OCI-LY7 (cell line): Measurements from ENCODE around the gene RREB1. TPM values are rescaled to one million over a fixed set of nuclear protein-coding genes. Genes with fewer than 3 reads are reported as not detected.

Experiments used
- BruUV-seq: library from RNA; stranded (reverse); fragments of 400-500 nt; replicated peaks from 2 replicates; lab custom pipeline; 2021; lab: Mats Ljungman, UMichigan
- CTCF ChIA-PET: fragments of 300-600 bp; sonication (Branson Sonifier 250); formaldehyde crosslinking; loops from one replicate; lab custom pipeline; 2022; ENCODE audit warnings: antibody characterized with exemption; ENCODE audit not compliant: unreplicated experiment; lab: Charles Lee
- POLR2A ChIA-PET: fragments of 300-600 bp; sonication (Branson Sonifier 250); formaldehyde crosslinking; loops from one replicate; lab custom pipeline; 2022; ENCODE audit warnings: antibody characterized with exemption; lab: Charles Lee
- DNase-seq: peaks from one replicate; pipeline ENCODE4 v3.0.0-alpha.2; 2015; ENCODE audit warnings: low spot score
- H2AFZ ChIP-seq: fragments of 200-600 bp; sonication (generic), shearing (Covaris generic); 2 replicates; pipeline ENCODE4 v1.6.1; 2014; ENCODE audit warnings: mild to moderate bottlenecking, antibody characterized with exemption, low read length, moderate library complexity
- H3K27ac ChIP-seq: fragments of 200-600 bp; sonication (generic); 2 replicates; pipeline ENCODE4 v1.5.1; 2014; ENCODE audit warnings: mixed run types, low read depth, mild to moderate bottlenecking, moderate library complexity, low read length, inconsistent platforms; ENCODE audit not compliant: poor library complexity, severe bottlenecking
- H3K36me3 ChIP-seq: fragments of 200-600 bp; sonication (generic); 2 replicates; pipeline ENCODE4 v1.6.1; 2014; ENCODE audit warnings: mild to moderate bottlenecking, antibody characterized with exemption, low read length, moderate library complexity, mixed read lengths; ENCODE audit not compliant: insufficient read depth
- H3K4me1 ChIP-seq: fragments of 200-600 bp; sonication (generic); 2 replicates; pipeline ENCODE4 v1.5.1; 2014; ENCODE audit warnings: mild to moderate bottlenecking, low read length; ENCODE audit not compliant: insufficient read depth, poor library complexity, severe bottlenecking
- H3K4me2 ChIP-seq: fragments of 200-600 bp; sonication (generic); 2 replicates; pipeline ENCODE4 v1.6.1; 2014; ENCODE audit warnings: mild to moderate bottlenecking, low read length
- H3K4me3 ChIP-seq: fragments of 200-600 bp; sonication (generic); 2 replicates; pipeline ENCODE4 v1.5.1; 2014; ENCODE audit warnings: mild to moderate bottlenecking, low read depth, low read length; ENCODE audit not compliant: poor library complexity, severe bottlenecking
- H3K79me2 ChIP-seq: fragments of 200-600 bp; sonication (generic); 2 replicates; pipeline ENCODE4 v1.6.1; 2016; ENCODE audit warnings: low read depth, mild to moderate bottlenecking, low read length, moderate library complexity, mixed read lengths; ENCODE audit not compliant: insufficient read depth
- H3K9me2 ChIP-seq: fragments of 200-600 bp; sonication (generic); 2 replicates; pipeline ENCODE4 v1.6.1; 2016; ENCODE audit warnings: mild to moderate bottlenecking, low read length, mixed read lengths; ENCODE audit not compliant: insufficient read depth
- H3K9me3 ChIP-seq: fragments of 200-600 bp; sonication (generic); 2 replicates; pipeline ENCODE4 v1.6.1; 2014; ENCODE audit warnings: mild to moderate bottlenecking, mixed run types, low read length, mixed read lengths
- H4K20me1 ChIP-seq: fragments of 200-600 bp; sonication (generic); 2 replicates; pipeline ENCODE4 v1.6.1; 2014; ENCODE audit warnings: mild to moderate bottlenecking, antibody characterized with exemption, low read length, moderate library complexity, mixed read lengths; ENCODE audit not compliant: insufficient read depth
- CTCF ChIP-seq: fragments of 200-600 bp; sonication (generic); conservative IDR thresholded peaks from 2 replicates; pipeline ENCODE4 v1.5.1; 2014; ENCODE audit warnings: mild to moderate bottlenecking, antibody characterized with exemption, low read length, moderate library complexity, mixed read lengths
- EZH2phosphoT487 ChIP-seq: fragments of 200-600 bp; sonication (generic); IDR thresholded peaks from 2 replicates; pipeline ENCODE4 v1.6.1; 2018; ENCODE audit warnings: low read depth, borderline replicate concordance, mild to moderate bottlenecking, mixed run types, antibody characterized with exemption, low read length, moderate library complexity, mixed read lengths
- intact Hi-C: fragments of 100-400 bp; cut with micrococcal nuclease; formaldehyde crosslinking; loops from one replicate; pipeline ENCODE4 v1.10.0; 2022; ENCODE audit not compliant: unreplicated experiment
- total RNA-seq, 2 experiments: library from RNA; depleted of rRNA in 1 of 2; stranded (reverse); fragments of >200 nt in 1 of 2; shearing (Covaris generic) in 1 of 2; gene quantifications; 2 replicates each; pipeline ENCODE4 v1.2.3, GENCODE V29; 2014 to 2022

The RREB1 gene
- total RNA-seq, 2 experiments from 2014 or later, result 4.4 to 7.1 TPM

GRCh38 chr6:7129784-7130569 is 22.2 kb downstream of the RREB1 start:
- H3K27ac ChIP-seq, result no peak overlapping the region
- TF ChIP-seq EZH2phosphoT487 (no peak), CTCF (no peak)
- H4K20me1 ChIP-seq, result no peaks in the 10 kb centered on the region; the same call in none of the 2 replicates
- intact Hi-C loops, result no loop called here
- H3K79me2 ChIP-seq, result no peaks in the 10 kb centered on the region
- no peaks in the 10 kb centered on the region for H3K9me3 ChIP-seq
- H3K36me3 ChIP-seq, result no peaks in the 10 kb centered on the region
- H3K4me3 ChIP-seq, result no peak overlapping the region
- H3K4me1 ChIP-seq, result peaks cover 13% of the 10 kb centered on the region
- BruUV-seq, result no TSS peak
- H2AFZ ChIP-seq, result no peak overlapping the region
- CTCF ChIA-PET, result no interaction called here
- DNase-seq, result no peak
- POLR2A ChIA-PET, result interaction anchor here (0.6 to 0.7 kb wide), 2 partner anchors 10 to 23 kb away, joined by 3 to 4 read pairs; no protein-coding TSS in a partner anchor
- H3K4me2 ChIP-seq, result no peak overlapping the region
- no peaks in the 10 kb centered on the region for H3K9me2 ChIP-seq

- H3K4me1 ChIP-seq, result peaks cover 21% of the 10 kb centered on the region
- BruUV-seq, result no TSS peak
- intact Hi-C loops, result no loop called here
Measured at GRCh38 chr6:7131390-7131789, 23.6 kb downstream of the RREB1 start.

More at GRCh38 chr6:7131390-7131789, 23.6 kb downstream of the RREB1 start:
- POLR2A ChIA-PET, result interaction anchor here (0.7 kb wide), 3 partner anchors 120 to 1615 kb away, joined by 3 read pairs; no protein-coding TSS in a partner anchor
- Histone ChIP-seq H2AFZ (no peak overlapping the region), H4K20me1 (peaks cover 8% of the 10 kb centered on the region), H3K27ac (no peak overlapping the region), H3K4me2 (no peak overlapping the region), H3K9me2 (no peaks in the 10 kb centered on the region), H3K4me3 (no peak overlapping the region), H3K36me3 (no peaks in the 10 kb centered on the region), H3K79me2 (no peaks in the 10 kb centered on the region), H3K9me3 (no peaks in the 10 kb centered on the region)
- DNase-seq, result no peak
- CTCF ChIA-PET, result interaction anchor here (0.6 kb wide), 1 partner anchor 116 kb away, joined by 4 read pairs; no protein-coding TSS in a partner anchor
- TF ChIP-seq EZH2phosphoT487 (no peak), CTCF (no peak)
